ENCODE data around the gene MTOR. TPM values are rescaled to one million over a fixed set of nuclear protein-coding genes. Genes with fewer than 3 reads are reported as not detected.

Gene MTOR
- total and polyA plus RNA-seq, 9 donors = 11.7 to 32.4 (median 21.3) TPM

DNA sequence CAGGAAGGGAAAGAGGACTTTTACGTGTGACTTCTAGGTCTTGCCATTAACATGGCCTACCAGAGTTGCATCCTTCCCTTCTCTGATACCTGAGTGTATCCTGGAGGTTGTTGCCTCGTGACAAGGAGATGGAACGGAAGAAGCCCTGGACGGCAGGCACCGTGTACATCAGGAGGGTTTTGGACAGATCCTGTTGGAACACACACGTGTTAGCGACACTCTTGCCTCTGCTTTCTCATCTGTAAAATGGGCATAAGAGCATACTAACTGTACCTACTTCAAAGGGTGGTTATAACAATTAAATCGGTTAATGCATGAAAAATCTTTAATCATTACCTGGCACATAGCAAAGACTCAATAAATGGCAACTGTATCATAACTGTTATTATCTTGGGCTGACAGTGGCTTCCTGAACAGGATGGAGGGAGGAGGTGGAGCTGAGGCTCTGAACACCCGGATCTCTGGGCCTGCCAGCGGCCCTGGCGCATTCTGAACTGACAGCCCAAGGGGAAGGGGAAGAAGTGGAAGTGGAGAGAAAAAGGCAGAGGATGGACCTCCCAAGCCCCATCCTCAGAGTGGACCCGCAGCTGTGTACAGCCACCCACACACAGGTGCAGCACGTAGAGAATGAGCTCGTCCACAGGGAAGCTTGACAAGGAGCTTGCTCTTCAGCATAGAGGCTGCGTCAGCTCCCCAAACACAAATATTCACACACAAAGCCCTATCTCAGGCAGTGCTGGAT lies 132.5 kb downstream of the MTOR start:
- Histone ChIP-seq H3K27ac (no peak overlapping the region), H3K4me3 (no peak overlapping the region), H3K36me3 (no peaks in the 10 kb centered on the region), H3K4me1 (ENCODE audit: insufficient read depth) (peaks cover 3% of the 10 kb centered on the region), H3K27me3 (no peaks in the 10 kb centered on the region), H3K9me3 (no peaks in the 10 kb centered on the region)
- intact Hi-C loops (cut with DNase I) = no loop called here
- DNase-seq = no peak
- WGBS, 3 donors = 88 to 91% (median 89%) methylated on average over 15 of the region's 15 CpGs
- TF ChIP-seq, protein P1, sequence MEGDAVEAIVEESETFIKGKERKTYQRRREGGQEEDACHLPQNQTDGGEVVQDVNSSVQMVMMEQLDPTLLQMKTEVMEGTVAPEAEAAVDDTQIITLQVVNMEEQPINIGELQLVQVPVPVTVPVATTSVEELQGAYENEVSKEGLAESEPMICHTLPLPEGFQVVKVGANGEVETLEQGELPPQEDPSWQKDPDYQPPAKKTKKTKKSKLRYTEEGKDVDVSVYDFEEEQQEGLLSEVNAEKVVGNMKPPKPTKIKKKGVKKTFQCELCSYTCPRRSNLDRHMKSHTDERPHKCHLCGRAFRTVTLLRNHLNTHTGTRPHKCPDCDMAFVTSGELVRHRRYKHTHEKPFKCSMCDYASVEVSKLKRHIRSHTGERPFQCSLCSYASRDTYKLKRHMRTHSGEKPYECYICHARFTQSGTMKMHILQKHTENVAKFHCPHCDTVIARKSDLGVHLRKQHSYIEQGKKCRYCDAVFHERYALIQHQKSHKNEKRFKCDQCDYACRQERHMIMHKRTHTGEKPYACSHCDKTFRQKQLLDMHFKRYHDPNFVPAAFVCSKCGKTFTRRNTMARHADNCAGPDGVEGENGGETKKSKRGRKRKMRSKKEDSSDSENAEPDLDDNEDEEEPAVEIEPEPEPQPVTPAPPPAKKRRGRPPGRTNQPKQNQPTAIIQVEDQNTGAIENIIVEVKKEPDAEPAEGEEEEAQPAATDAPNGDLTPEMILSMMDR (IDR thresholded peaks at IDR 0.05) = no peak
- TF ChIP-seq EP300 (IDR thresholded peaks at IDR 0.05) (no peak), POLR2A (IDR thresholded peaks at IDR 0.05) (no peak)

DNA sequence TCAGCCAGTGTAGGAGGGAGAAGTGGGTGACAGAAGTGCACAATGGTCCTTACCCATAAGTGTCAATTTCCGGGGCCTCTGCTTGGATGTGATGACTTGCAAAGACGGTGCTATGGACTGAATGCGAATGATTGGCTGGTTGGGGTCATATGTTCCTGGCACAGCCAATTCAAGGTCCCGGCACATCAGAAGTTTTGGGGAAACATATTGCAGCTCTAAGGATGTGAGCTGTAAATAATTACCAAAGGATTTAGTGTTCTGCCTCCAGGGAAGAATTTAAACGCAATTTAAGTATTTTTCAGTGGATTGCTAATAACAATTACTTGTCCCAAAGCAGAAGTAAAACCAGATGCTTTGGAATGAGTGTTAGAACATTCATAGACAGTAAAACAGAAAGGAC lies 135.8 kb downstream of the MTOR start:
- no peaks in the 10 kb centered on the region for H3K9me3 ChIP-seq
- H3K4me1 ChIP-seq (ENCODE audit: insufficient read depth) = no peaks in the 10 kb centered on the region
- DNase-seq = no peak
- H3K4me3 ChIP-seq = no peak overlapping the region
- H3K36me3 ChIP-seq = no peaks in the 10 kb centered on the region
- 72 to 75% (median 72%) methylated on average over 5 of the region's 5 CpGs for WGBS, 3 donors
- intact Hi-C loops (cut with DNase I) = no loop called here
- TF ChIP-seq EP300 (IDR thresholded peaks at IDR 0.05) (no peak), POLR2A (IDR thresholded peaks at IDR 0.05) (no peak)
- TF ChIP-seq, protein P1 (IDR thresholded peaks at IDR 0.05) = no peak
- no peaks in the 10 kb centered on the region for H3K27me3 ChIP-seq
- no peak overlapping the region for H3K27ac ChIP-seq

DNA sequence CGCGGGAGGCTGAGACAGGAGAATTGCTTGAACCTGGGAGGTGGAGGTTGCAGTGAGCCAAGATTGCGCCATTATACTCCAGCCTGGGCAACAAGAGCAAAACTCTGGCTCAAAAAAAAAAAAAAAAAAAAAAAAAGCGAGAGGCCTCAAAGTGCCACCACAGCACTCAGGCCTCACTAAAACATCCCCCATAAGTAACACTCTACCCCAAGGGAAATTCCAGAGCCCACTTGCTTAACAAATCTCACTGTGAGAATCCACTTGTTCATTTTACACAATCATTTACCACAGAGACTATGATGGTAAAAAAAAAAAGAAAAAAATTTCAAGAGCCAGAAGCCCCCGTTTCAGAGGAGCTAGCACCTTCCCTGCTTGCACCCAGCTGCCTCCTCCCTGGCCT lies 136.4 kb downstream of the MTOR start:
- Histone ChIP-seq H3K4me3 (no peak overlapping the region), H3K36me3 (no peaks in the 10 kb centered on the region), H3K27me3 (no peaks in the 10 kb centered on the region), H3K9me3 (no peaks in the 10 kb centered on the region), H3K4me1 (ENCODE audit: insufficient read depth) (no peaks in the 10 kb centered on the region), H3K27ac (no peak overlapping the region)
- no peak for TF ChIP-seq EP300 (IDR thresholded peaks at IDR 0.05)
- no peak for TF ChIP-seq POLR2A (IDR thresholded peaks at IDR 0.05)
- TF ChIP-seq, protein P1 (IDR thresholded peaks at IDR 0.05) = no peak
- WGBS, 3 donors = 87 to 93% (median 90%) methylated on average over 5 of the region's 5 CpGs
- DNase-seq = no peak
- intact Hi-C loops (cut with DNase I) = no loop called here

DNA sequence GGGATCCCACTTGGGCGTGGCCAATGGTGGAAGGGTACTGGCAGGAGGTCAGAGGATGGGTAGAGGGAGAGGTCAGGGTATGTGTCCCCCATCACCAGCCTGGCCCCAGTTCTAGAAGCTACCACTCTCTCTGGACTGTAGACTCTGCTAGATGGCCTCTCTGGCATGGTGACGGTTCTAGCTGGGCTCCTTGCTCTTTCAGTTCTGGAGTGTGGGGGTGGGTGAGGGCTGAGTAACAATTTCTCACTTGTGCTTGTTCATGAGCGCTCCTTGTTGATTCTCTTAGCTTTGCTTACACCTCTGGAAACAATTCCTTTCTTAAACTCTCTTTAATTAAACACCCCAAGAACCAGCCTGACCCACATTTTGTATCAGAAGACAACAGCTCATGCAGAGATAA lies 137.4 kb downstream of the MTOR start:
- Histone ChIP-seq H3K27me3 (no peaks in the 10 kb centered on the region), H3K4me1 (ENCODE audit: insufficient read depth) (no peaks in the 10 kb centered on the region), H3K9me3 (no peaks in the 10 kb centered on the region), H3K27ac (no peak overlapping the region), H3K36me3 (no peaks in the 10 kb centered on the region), H3K4me3 (no peak overlapping the region)
- 94 to 99% (median 97%) methylated on average over 3 of the region's 3 CpGs for WGBS, 3 donors
- no peak for DNase-seq
- TF ChIP-seq EP300 (IDR thresholded peaks at IDR 0.05) (no peak), POLR2A (IDR thresholded peaks at IDR 0.05) (no peak)
- TF ChIP-seq, protein P1 (IDR thresholded peaks at IDR 0.05) = no peak
- intact Hi-C loops (cut with DNase I) = no loop called here

Data from ovary (tissue), 9 donors.